HL-60/S4 treated with retinoic acid at 250 ng/mL for 4 days and 3 days (cell line): ENCODE data around the gene CFAP74.
"Not testable (repeated sequence)": the region's sequence is repeated elsewhere in the genome, so short reads cannot be mapped to it uniquely, and the experiment has no call there.

Experiments used
- in situ Hi-C: fragments of 300-500 bp; cut with MboI; formaldehyde crosslinking; loops from 2 replicates; pipeline ENCODE4 v1.7.0; 2022; ENCODE audit warnings: low sequenced_read_pairs

Gene CFAP74

GRCh38 chr1:1989102-1989542, 14.5 kb downstream of the CFAP74 start:
- in situ Hi-C loops, result no loop called here

- in situ Hi-C loops, result no loop called here
Observed at GRCh38 chr1:1988061-1988945, 15.3 kb downstream of the CFAP74 start.

- in situ Hi-C loops, result no loop called here
Observed at GRCh38 chr1:1987142-1987510, 16.5 kb downstream of the CFAP74 start.

GRCh38 chr1:1986451-1987141, 17.0 kb downstream of the CFAP74 start:
- in situ Hi-C loops, result no loop called here

- in situ Hi-C loops, result no loop called here
Observed at GRCh38 chr1:1985375-1986050, 18.1 kb downstream of the CFAP74 start.

GRCh38 chr1:1984560-1985070, 19.0 kb downstream of the CFAP74 start:
- in situ Hi-C loops, result no loop called here

GRCh38 chr1:1982379-1983232, 21.0 kb downstream of the CFAP74 start:
- in situ Hi-C loops, result no loop called here

GRCh38 chr1:1981631-1982327, 21.8 kb downstream of the CFAP74 start:
- in situ Hi-C loops, result not testable (repeated sequence)

- in situ Hi-C loops, result no loop called here
Observed at GRCh38 chr1:1981142-1981500, 22.5 kb downstream of the CFAP74 start.

- in situ Hi-C loops, result no loop called here
Observed at GRCh38 chr1:1980467-1981141, 23.0 kb downstream of the CFAP74 start.

GRCh38 chr1:1979482-1980165, 24.0 kb downstream of the CFAP74 start:
- in situ Hi-C loops, result no loop called here

- in situ Hi-C loops, result not testable (repeated sequence)
Observed at GRCh38 chr1:1978690-1979481, 24.7 kb downstream of the CFAP74 start.

GRCh38 chr1:1978108-1978507, 25.5 kb downstream of the CFAP74 start:
- in situ Hi-C loops, result no loop called here

- in situ Hi-C loops, result no loop called here
Observed at GRCh38 chr1:1976031-1976430, 27.6 kb downstream of the CFAP74 start.

GRCh38 chr1:1975535-1975934, 28.1 kb downstream of the CFAP74 start:
- in situ Hi-C loops, result no loop called here

GRCh38 chr1:1974834-1975233, 28.8 kb downstream of the CFAP74 start:
- in situ Hi-C loops, result loop anchor here (25.0 kb wide), 1 partner anchor 387 kb away; no protein-coding TSS in a partner anchor

- in situ Hi-C loops, result loop anchor here (25.0 kb wide), 1 partner anchor 388 kb away; no protein-coding TSS in a partner anchor
Observed at GRCh38 chr1:1973716-1974642, 29.6 kb downstream of the CFAP74 start.
